ENCODE measurements around the gene TMEM203. TPM values are rescaled to one million over a fixed set of nuclear protein-coding genes. Genes with fewer than 3 reads are reported as not detected.
A peak's percentile ranks its signal among the peaks of the same experiment; 100 is the strongest.

Gene TMEM203
- total RNA-seq, 1 donor from 2014 or later, result 36.2 TPM

DNA sequence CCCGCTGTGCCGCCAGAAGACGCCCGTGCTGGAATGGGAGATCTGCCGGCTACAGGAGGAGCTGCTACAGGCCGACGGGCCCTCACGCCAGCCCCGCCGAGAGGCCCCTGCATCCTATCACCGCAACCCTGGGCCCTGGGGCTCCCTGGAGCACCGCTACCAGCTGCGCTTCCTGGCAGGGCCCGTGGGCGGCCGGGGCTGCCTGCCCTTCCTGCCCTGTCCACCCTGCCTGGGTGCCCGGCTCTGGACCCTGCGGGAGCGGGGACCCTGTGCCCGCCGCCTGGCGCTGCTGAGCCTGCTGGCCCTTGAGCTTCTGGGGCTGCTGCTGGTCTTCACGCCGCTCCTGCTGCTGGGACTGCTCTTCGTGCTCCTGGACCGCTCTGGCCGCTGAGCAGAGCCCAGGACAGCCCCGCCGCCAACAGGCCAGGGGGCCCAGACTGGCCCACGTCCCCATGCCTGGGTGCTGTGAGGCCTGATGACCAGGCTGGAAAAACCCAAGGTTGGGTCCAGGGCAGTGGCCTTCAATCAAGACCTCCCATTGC, 12.8 kb upstream of the TMEM203 start:
- peak overlapping the region; percentile 53 for H3K4me3 Mint-ChIP-seq (ENCODE audit: low read depth)
- H3K27ac Mint-ChIP-seq, result peak overlapping the region; percentile 92
- H3K27me3 Mint-ChIP-seq, result no peaks in the 10 kb centered on the region
- peaks cover 3% of the 10 kb centered on the region for H3K36me3 Mint-ChIP-seq (ENCODE audit: insufficient read depth)
- DNase-seq (ENCODE audit: low spot score, unreplicated experiment), result no peak
- H3K9me3 Mint-ChIP-seq (ENCODE audit: low read depth), result no peaks in the 10 kb centered on the region
- TF ChIP-seq CTCF (IDR thresholded peaks at IDR 0.05; ENCODE audit: unreplicated experiment), result no peak
- peaks cover 10% of the 10 kb centered on the region for H3K4me1 Mint-ChIP-seq (ENCODE audit: low read depth)

DNA sequence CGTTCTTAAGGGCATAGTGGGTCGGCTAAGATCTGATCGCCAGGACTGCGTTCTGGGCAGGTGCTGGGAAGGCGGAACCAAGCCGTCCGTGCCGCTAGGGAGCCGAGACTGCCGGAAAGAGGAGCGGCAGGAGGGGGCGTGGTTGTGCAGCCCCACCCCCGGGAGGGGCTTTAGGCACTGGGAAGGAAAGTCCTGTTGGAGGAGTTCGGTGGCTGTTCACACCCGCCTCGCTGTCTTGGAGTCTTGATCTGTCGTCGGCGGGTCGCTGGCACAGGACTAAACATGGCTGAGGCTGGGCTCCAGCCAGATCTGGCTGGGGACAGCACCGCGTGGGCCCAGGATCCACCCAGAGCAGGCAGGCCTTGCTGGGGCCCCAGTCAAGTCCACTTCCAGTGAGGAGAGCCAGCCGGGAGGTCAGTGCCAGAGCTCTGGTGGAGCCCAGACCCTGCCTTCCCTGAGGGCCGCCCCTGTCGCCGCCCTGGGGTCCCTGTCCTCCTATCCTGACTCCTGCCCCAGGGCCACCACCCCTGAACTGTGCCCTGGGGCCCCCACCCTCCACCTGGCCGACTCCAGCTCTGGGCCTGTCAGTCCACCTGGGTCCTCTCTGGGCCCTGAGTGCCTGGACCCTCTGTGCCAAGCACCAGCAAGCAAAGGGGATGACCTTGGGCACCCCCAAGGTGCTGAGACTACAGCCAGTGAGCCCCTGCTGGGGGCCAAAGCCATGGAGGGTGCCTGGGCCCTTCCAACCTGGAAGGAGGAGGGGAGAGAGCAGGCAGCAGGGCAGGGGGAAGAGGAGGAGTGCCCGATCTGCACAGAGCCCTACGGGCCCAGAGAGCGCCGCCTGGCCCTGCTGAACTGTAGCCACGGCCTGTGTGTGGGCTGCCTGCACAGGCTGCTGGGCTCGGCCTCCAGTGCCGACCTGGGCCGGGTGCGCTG, 12.1 kb upstream of the TMEM203 start:
- DNase-seq (ENCODE audit: low spot score, unreplicated experiment), result no peak
- peaks cover 3% of the 10 kb centered on the region for H3K36me3 Mint-ChIP-seq (ENCODE audit: insufficient read depth)
- H3K4me1 Mint-ChIP-seq (ENCODE audit: low read depth), result peaks cover 10% of the 10 kb centered on the region
- no peaks in the 10 kb centered on the region for H3K9me3 Mint-ChIP-seq (ENCODE audit: low read depth)
- no peaks in the 10 kb centered on the region for H3K27me3 Mint-ChIP-seq
- TF ChIP-seq CTCF (IDR thresholded peaks at IDR 0.05; ENCODE audit: unreplicated experiment), result no peak
- H3K4me3 Mint-ChIP-seq (ENCODE audit: low read depth), result no peak overlapping the region
- H3K27ac Mint-ChIP-seq, result no peak overlapping the region

- H3K9me3 Mint-ChIP-seq (ENCODE audit: low read depth), result no peaks in the 10 kb centered on the region
- no peaks in the 10 kb centered on the region for H3K27me3 Mint-ChIP-seq
- TF ChIP-seq CTCF (IDR thresholded peaks at IDR 0.05; ENCODE audit: unreplicated experiment), result no peak
- H3K4me1 Mint-ChIP-seq (ENCODE audit: low read depth), result peaks cover 10% of the 10 kb centered on the region
- H3K36me3 Mint-ChIP-seq (ENCODE audit: insufficient read depth), result peaks cover 3% of the 10 kb centered on the region
- no peak overlapping the region for H3K27ac Mint-ChIP-seq
- no peak for DNase-seq (ENCODE audit: low spot score, unreplicated experiment)
- no peak overlapping the region for H3K4me3 Mint-ChIP-seq (ENCODE audit: low read depth)
These were observed 10.9 kb upstream of the TMEM203 start for GRCh38 chr9:137216188-137216965.

DNA sequence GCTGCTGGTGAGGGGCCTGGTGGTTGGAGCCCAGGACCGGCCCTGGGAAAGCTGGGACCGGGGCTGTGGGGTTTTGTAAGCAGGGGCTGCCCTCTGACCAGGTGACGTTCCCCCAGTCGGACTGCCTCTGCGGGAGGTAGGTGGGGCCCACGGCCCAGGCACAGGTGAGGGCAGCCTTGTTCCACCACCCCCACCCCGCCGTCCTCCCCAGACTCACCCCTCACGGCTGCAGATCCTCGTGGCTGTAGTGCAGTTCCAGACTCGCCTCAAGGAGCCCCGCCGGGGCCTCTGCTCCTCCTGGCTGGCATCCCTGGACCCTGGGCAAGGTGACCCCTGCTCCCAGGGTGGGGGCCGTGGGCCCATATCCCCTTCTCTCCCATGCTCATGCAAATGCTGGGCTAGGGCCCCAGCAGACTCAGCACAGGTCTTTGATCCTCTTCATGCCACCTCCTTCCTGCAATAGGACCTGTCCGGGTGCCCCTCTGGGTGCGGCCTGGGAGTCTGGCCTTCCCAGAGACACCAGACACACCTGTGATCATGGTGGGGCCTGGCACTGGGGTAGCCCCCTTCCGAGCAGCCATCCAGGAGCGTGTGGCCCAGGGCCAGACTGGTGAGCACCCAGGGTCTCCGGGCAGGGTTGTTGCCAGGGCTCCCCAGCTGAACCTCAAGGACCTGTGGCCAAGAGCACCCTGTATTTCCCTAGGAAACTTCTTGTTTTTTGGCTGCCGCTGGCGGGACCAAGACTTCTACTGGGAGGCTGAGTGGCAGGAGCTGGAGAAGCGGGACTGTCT, 9.9 kb upstream of the TMEM203 start:
- no peak for TF ChIP-seq CTCF (IDR thresholded peaks at IDR 0.05; ENCODE audit: unreplicated experiment)
- Mint-ChIP-seq H3K9me3 (ENCODE audit: low read depth) (no peaks in the 10 kb centered on the region), H3K4me1 (ENCODE audit: low read depth) (peaks cover 10% of the 10 kb centered on the region), H3K27me3 (no peaks in the 10 kb centered on the region), H3K4me3 (ENCODE audit: low read depth) (no peak overlapping the region), H3K36me3 (ENCODE audit: insufficient read depth) (peaks cover 4% of the 10 kb centered on the region), H3K27ac (no peak overlapping the region)
- no peak for DNase-seq (ENCODE audit: low spot score, unreplicated experiment)
